Measurements from ENCODE around the gene ARNT2.
"Not testable (repeated sequence)": the region's sequence is repeated elsewhere in the genome, so short reads cannot be mapped to it uniquely, and the experiment has no call there.

ARNT2 gene
- total RNA-seq, result 0 to 0.11 (median 0) reads per million in 3 experiments

- DNase-seq, result no peak
Observed at GRCh38 chr15:80404057-80404760, at the start of gene ARNT2. Gene ARNT2, plus strand, starts transcription at chr15:80404382. Its CDS starts 134 bp downstream, at chr15:80404516.

- no peak for DNase-seq
Observed at GRCh38 chr15:80367094-80367493, 37.1 kb upstream of the ARNT2 start.

DNA sequence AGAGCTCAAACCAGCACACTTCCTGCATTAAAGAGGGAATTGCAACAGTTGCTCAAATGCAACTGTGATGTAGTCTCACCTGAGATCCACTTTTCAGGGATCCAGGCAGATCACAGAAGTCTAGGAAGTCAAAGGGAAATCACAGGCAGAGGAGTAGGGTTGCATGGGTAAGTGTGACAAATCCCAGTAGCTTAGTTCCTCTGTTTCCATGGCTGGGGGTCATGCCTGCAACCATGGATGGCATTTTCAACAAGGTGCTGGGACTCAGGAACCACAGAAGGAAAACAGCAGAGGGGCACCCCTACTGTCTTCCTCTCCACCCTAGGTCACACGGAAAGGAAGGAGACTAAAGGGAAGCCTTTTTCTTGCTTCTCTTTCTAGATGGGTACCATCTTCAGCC is 36.5 kb upstream of the ARNT2 start:
- no peak for DNase-seq

DNA sequence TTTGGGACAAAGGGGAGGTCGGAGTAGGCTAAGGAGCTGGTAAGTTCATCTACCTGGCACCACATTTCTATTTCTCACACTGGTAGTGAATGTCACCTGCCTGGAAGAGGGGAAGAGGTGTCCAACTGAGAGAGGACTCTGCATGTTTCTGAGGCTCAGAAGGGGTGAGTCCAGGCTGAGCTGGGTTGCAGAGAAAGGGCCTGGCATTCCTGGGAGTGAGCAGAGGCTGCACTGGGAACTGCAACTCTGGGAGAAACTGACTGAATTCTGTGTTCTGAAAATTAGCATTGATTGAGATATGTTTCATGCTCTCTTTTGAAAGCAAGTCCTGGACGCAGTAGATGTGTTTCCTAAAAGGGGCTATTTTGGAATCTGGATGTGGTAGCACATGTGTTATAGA is 32.3 kb upstream of the ARNT2 start:
- DNase-seq, result no peak

DNA sequence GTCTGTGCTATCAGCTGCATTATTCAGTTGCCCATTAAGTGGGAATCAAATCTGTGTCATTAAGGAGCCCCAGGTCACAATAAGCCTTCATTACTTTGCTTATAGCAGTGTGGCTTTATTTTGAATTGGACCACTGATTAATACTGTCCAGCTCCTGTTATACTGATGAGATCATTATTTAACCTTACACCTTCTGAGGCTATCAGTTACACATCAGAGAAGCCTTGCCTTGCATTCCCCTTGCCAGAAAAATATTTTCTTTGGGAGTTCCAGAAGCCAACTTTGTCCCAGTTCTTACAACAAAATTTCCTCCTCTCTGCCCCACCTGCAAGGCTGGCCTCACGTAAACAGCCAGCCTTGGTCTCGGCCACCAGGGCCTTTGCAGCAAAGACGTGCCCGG is 29.7 kb upstream of the ARNT2 start:
- no peak for DNase-seq

GRCh38 chr15:80375968-80376891 is 28.0 kb upstream of the ARNT2 start:
- no peak for DNase-seq

DNA sequence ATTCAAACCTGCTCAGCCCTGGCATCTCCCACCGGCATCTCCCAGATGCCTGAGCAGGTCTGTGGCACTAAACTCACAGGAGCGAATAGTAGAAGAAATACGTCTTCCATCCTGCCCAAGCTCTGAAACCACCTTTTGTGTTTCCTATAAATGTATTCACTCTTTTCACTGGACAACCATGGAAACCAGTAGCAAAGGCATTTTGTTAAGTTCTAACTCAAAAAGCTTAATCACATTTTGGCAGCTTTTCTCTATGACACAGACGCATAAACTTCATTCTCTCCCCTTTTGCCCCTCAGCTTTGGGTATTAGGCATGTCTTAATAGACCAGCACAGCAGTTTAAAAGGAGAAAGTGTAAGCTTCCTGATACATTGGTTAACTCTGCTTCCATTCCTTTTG is 24.5 kb upstream of the ARNT2 start:
- no peak for DNase-seq

GRCh38 chr15:80380154-80380553 is 24.0 kb upstream of the ARNT2 start:
- DNase-seq, result no peak

DNA sequence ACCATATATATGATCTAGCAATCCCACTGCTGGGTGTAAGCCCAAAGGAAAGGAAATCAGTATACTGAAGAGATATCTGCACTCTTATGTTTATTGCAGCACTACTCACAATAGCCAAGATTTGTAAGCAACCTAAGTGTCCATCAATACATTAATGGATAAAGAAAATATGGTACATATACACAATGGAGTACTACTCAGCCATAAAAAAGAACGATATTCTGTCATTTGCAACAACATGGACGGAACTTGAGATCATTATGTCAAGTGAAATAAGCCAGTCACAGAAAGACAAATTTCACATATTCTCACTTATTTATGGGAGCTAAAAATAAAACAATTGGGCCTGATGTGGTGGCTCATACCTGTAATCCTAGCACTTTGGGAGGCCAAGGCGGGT is 21.9 kb upstream of the ARNT2 start:
- no peak for DNase-seq

- no peak for DNase-seq
Observed at GRCh38 chr15:80384432-80384831, 19.8 kb upstream of the ARNT2 start.

GRCh38 chr15:80386151-80386550 is 18.0 kb upstream of the ARNT2 start:
- no peak for DNase-seq

DNA sequence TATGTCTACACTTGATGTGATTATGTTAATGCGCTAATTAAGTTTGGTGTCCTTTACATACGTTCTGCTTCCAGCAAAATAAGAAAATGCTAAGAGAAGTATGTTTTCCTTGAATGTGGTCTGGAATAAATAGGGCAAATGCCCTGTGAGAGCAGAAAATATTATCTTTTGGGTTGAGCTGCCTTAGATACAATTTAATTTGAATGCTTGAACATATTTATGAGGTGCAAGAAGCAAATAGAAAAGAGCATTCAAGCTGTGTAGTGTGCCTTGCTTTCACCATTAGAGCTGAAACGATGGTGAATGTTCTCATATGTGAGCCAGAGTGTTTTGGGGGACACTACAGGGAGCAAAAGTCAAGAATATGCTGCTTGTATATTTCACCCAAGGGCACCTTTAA is 15.9 kb upstream of the ARNT2 start:
- DNase-seq, result no peak

DNA sequence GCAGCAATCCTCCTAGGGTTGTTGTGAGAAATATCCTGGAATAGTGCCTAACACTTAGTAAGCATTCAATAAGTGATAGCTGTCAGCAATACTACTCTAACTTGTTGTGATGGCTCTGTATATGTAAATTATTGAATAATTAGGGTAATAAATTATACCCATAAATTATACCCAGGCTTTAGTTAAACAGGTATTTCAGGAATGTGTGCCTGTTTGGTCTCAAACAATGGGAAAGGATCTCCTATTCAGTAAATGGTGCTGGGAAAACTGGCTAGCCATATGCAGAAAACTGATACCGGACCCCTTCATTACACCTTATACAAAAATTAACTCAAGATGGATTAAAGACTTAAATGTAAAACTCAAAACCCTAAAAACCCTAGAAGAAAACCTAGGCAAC is 14.8 kb upstream of the ARNT2 start:
- DNase-seq, result no peak

DNA sequence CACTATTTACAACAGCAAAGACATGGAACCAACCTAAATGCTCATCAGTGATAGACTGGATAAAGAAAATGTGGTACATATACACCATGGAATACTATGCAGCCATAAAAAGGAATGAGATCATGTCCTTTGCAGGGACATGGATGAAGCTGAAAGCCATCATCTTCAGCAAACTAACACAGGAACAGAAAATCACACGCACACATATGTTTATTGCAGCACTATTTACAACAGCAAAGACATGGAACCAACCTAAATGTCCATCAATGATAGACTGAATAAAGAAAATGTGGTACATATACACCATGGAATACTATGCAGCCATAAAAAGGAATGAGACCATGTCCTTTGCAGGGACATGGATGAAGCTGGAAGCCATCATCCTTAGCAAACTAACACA is 13.2 kb upstream of the ARNT2 start:
- not testable (repeated sequence) for DNase-seq

- no peak for DNase-seq
Observed at GRCh38 chr15:80395616-80396015, 8.6 kb upstream of the ARNT2 start.

DNA sequence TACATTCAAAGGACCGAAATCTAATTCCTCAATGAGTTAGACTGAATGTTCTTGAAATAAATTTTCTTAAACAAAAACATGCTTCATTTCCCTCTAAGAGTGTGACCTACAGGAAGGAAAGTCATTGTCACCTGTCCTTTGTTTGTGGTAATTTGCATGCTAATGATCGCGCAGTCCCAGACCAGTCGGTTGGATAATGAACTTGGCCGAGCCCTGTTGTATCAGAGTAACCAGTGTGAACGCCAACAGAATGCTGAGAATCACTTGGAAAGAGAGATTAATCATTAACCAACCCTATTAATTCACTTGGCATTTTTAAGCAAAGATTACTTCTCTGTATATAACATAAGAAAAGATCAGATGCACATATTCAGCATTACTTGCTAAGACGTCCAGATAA is 8.1 kb upstream of the ARNT2 start:
- DNase-seq, result no peak

DNA sequence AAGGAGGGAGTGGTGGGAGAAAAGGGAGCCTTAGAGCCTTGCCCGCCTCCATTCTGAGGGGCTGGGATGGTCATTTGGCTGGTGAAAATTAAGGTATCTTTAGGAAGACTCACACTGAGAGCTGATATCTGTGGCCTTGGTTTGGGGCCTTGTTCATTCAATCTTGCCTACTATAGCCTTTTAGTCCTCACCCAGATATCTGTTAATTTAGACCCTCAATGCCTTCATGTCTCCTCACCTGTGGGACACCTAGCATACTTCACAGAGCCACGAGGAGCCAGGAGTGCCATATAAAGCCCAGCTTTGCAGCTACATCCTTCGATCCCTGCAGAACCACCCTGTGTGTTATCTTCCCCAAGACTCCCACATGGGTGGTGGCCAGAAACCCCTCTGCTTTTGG is 4.7 kb upstream of the ARNT2 start:
- DNase-seq, result no peak

GRCh38 chr15:80401456-80401855 is 2.7 kb upstream of the ARNT2 start:
- DNase-seq, result no peak

GRCh38 chr15:80402339-80402738 is 1.8 kb upstream of the ARNT2 start:
- no peak for DNase-seq

DNA sequence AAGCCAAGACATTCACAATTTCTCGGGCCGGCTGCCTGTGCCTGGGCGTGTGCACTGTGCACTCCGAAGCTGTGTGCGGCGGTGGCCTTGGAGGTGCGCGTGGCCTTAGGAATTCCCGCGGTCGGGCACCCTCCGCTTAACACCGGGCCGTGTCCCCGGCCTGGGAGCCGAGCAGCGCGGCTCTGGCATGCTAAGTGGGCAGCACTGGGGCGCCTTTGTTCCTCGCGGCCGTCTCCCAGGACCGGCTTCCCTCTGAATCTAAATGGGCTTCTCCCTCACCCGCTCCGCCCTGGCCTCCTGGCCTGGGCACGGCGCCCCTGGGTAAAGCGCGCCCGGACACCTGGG is 498 bp upstream of the ARNT2 start:
- DNase-seq, result no peak

- no peak for DNase-seq
Observed at GRCh38 chr15:80404761-80405553, 775 bp downstream of the ARNT2 start.

DNA sequence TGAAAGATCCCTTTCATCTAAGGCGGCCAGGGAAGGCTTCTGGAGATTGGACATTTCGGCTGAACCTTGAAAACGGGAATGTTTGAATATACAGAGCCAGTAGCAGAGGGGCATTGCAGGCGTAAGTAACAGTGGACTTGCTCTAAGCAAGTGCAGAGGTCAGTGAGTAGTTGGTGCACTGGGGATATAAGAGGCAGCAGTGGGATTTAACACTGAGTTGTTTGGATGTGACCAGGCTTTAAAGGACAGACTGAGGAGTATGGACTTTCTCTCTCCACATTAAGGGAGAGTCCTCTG is 1.3 kb downstream of the ARNT2 start:
- no peak for DNase-seq

GRCh38 chr15:80405970-80406369 is 1.8 kb downstream of the ARNT2 start:
- DNase-seq, result no peak
